Measurements from ENCODE around the gene ZNF385B. TPM values are rescaled to one million over a fixed set of nuclear protein-coding genes. Genes with fewer than 3 reads are reported as not detected.

ZNF385B gene
- total and polyA plus RNA-seq, 4 donors, result 3.0 to 7.2 (median 3.9) TPM

DNA sequence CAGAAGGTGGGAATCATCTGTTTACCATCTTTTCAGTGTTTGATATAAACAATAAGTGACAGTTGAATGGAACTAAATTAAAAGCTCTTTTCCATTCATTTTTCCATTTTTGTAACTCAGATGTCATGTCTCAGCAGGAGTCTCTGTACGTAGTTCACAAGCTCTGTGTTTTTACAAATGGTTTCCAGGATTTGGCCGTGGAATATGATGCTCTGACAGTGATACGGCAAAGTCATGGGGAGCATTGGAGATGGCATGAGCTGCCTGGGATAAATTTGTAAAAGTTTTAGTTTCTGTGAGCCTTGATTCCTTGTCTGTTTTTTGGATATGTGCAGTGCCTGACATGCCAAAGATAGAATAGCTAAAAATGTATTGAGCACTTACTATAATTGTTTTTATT is 428.7 kb downstream of the ZNF385B start:
- Histone ChIP-seq H3K9me3 (ENCODE audit: control insufficient read depth in 4 of 4, low read length in 3 of 4) (no peaks in the 10 kb centered on the region), H3K9ac (ENCODE audit: low read depth in 1 of 2, low read length in 2 of 2) (no peak overlapping the region), H3K36me3 (ENCODE audit: control insufficient read depth in 4 of 4, insufficient read depth in 3 of 4, low read depth in 1 of 4, low read length in 3 of 4) (no peaks in the 10 kb centered on the region), H3K4me3 (ENCODE audit: low read depth in 1 of 3, low read length in 3 of 3) (no peak overlapping the region), H3K4me1 (ENCODE audit: control insufficient read depth in 4 of 4, insufficient read depth in 4 of 4, low read length in 3 of 4) (peaks cover 0 to 5% (median 0%) of the 10 kb centered on the region in 4 donors), H3K27ac (ENCODE audit: low read depth in 1 of 2, low read length in 2 of 2) (no peak overlapping the region), H3K27me3 (ENCODE audit: control insufficient read depth in 4 of 4, insufficient read depth in 4 of 4, low read length in 3 of 4) (no peaks in the 10 kb centered on the region)
- TF ChIP-seq FOXA2 (IDR thresholded peaks at IDR 0.05), result no peak
- TF ChIP-seq YY1 (IDR thresholded peaks at IDR 0.05), result no peak
- WGBS, result 92% methylated on average over 3 of the region's 3 CpGs
- no peak for DNase-seq (ENCODE audit: low spot score)

GRCh38 chr2:179429597-179429996 is 431.8 kb downstream of the ZNF385B start:
- WGBS, result 92% methylated on average over 2 of the region's 2 CpGs
- Histone ChIP-seq H3K36me3 (ENCODE audit: control insufficient read depth in 4 of 4, insufficient read depth in 3 of 4, low read depth in 1 of 4, low read length in 3 of 4) (no peaks in the 10 kb centered on the region), H3K9me3 (ENCODE audit: control insufficient read depth in 4 of 4, low read length in 3 of 4) (no peaks in the 10 kb centered on the region), H3K27ac (ENCODE audit: low read depth in 1 of 2, low read length in 2 of 2) (no peak overlapping the region), H3K9ac (ENCODE audit: low read depth in 1 of 2, low read length in 2 of 2) (no peak overlapping the region), H3K4me3 (ENCODE audit: low read depth in 1 of 3, low read length in 3 of 3) (no peak overlapping the region), H3K4me1 (ENCODE audit: control insufficient read depth in 4 of 4, insufficient read depth in 4 of 4, low read length in 3 of 4) (peaks cover 0 to 5% (median 0%) of the 10 kb centered on the region in 4 donors), H3K27me3 (ENCODE audit: control insufficient read depth in 4 of 4, insufficient read depth in 4 of 4, low read length in 3 of 4) (no peaks in the 10 kb centered on the region)
- DNase-seq (ENCODE audit: low spot score), result no peak
- TF ChIP-seq HNF4G (IDR thresholded peaks at IDR 0.05) (no peak), FOXA1 (IDR thresholded peaks at IDR 0.05) (no peak), SP1 (IDR thresholded peaks at IDR 0.05) (no peak), HNF4A (conservative IDR thresholded peaks at IDR 0.05) (no peak), GABPA (IDR thresholded peaks at IDR 0.05 in 1 of 2, conservative IDR thresholded peaks at IDR 0.05 in 1 of 2) (no peak), FOXA2 (IDR thresholded peaks at IDR 0.05) (no peak)

- WGBS, result 43% methylated on average over 11 of the region's 11 CpGs
- H3K27ac ChIP-seq (ENCODE audit: low read depth in 1 of 2, low read length in 2 of 2), result no peak overlapping the region
- H3K36me3 ChIP-seq (ENCODE audit: control insufficient read depth in 4 of 4, insufficient read depth in 3 of 4, low read depth in 1 of 4, low read length in 3 of 4), result no peaks in the 10 kb centered on the region
- TF ChIP-seq HNF4G (IDR thresholded peaks at IDR 0.05) (no peak), MAX (IDR thresholded peaks at IDR 0.05) (no peak), YY1 (IDR thresholded peaks at IDR 0.05) (no peak), GABPA (IDR thresholded peaks at IDR 0.05 in 1 of 2, conservative IDR thresholded peaks at IDR 0.05 in 1 of 2) (no peak), HNF4A (conservative IDR thresholded peaks at IDR 0.05) (no peak), FOXA2 (IDR thresholded peaks at IDR 0.05) (no peak), SP1 (IDR thresholded peaks at IDR 0.05) (no peak), EGR1 (IDR thresholded peaks at IDR 0.05; ENCODE audit: low read depth in 2 of 2) (no peak), JUND (IDR thresholded peaks at IDR 0.05) (no peak), FOXA1 (IDR thresholded peaks at IDR 0.05) (no peak), ATF3 (IDR thresholded peaks at IDR 0.05) (no peak), NR2F2 (IDR thresholded peaks at IDR 0.05) (no peak), TAF1 (conservative IDR thresholded peaks at IDR 0.05) (no peak), RAD21 (IDR thresholded peaks at IDR 0.05) (no peak), RXRA (IDR thresholded peaks at IDR 0.05) (no peak)
- TF ChIP-seq, protein P1, sequence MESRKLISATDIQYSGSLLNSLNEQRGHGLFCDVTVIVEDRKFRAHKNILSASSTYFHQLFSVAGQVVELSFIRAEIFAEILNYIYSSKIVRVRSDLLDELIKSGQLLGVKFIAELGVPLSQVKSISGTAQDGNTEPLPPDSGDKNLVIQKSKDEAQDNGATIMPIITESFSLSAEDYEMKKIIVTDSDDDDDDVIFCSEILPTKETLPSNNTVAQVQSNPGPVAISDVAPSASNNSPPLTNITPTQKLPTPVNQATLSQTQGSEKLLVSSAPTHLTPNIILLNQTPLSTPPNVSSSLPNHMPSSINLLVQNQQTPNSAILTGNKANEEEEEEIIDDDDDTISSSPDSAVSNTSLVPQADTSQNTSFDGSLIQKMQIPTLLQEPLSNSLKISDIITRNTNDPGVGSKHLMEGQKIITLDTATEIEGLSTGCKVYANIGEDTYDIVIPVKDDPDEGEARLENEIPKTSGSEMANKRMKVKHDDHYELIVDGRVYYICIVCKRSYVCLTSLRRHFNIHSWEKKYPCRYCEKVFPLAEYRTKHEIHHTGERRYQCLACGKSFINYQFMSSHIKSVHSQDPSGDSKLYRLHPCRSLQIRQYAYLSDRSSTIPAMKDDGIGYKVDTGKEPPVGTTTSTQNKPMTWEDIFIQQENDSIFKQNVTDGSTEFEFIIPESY (IDR thresholded peaks at IDR 0.05), result no peak
- TF ChIP-seq, protein P2, sequence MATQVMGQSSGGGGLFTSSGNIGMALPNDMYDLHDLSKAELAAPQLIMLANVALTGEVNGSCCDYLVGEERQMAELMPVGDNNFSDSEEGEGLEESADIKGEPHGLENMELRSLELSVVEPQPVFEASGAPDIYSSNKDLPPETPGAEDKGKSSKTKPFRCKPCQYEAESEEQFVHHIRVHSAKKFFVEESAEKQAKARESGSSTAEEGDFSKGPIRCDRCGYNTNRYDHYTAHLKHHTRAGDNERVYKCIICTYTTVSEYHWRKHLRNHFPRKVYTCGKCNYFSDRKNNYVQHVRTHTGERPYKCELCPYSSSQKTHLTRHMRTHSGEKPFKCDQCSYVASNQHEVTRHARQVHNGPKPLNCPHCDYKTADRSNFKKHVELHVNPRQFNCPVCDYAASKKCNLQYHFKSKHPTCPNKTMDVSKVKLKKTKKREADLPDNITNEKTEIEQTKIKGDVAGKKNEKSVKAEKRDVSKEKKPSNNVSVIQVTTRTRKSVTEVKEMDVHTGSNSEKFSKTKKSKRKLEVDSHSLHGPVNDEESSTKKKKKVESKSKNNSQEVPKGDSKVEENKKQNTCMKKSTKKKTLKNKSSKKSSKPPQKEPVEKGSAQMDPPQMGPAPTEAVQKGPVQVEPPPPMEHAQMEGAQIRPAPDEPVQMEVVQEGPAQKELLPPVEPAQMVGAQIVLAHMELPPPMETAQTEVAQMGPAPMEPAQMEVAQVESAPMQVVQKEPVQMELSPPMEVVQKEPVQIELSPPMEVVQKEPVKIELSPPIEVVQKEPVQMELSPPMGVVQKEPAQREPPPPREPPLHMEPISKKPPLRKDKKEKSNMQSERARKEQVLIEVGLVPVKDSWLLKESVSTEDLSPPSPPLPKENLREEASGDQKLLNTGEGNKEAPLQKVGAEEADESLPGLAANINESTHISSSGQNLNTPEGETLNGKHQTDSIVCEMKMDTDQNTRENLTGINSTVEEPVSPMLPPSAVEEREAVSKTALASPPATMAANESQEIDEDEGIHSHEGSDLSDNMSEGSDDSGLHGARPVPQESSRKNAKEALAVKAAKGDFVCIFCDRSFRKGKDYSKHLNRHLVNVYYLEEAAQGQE (IDR thresholded peaks at IDR 0.05), result no peak
- TF ChIP-seq, protein P3, sequence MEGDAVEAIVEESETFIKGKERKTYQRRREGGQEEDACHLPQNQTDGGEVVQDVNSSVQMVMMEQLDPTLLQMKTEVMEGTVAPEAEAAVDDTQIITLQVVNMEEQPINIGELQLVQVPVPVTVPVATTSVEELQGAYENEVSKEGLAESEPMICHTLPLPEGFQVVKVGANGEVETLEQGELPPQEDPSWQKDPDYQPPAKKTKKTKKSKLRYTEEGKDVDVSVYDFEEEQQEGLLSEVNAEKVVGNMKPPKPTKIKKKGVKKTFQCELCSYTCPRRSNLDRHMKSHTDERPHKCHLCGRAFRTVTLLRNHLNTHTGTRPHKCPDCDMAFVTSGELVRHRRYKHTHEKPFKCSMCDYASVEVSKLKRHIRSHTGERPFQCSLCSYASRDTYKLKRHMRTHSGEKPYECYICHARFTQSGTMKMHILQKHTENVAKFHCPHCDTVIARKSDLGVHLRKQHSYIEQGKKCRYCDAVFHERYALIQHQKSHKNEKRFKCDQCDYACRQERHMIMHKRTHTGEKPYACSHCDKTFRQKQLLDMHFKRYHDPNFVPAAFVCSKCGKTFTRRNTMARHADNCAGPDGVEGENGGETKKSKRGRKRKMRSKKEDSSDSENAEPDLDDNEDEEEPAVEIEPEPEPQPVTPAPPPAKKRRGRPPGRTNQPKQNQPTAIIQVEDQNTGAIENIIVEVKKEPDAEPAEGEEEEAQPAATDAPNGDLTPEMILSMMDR (IDR thresholded peaks at IDR 0.05; ENCODE audit: low read depth, low read length, missing input control), result no peak
- H3K9me3 ChIP-seq (ENCODE audit: control insufficient read depth in 4 of 4, low read length in 3 of 4), result no peaks in the 10 kb centered on the region
- no peaks in the 10 kb centered on the region for H3K27me3 ChIP-seq (ENCODE audit: control insufficient read depth in 4 of 4, insufficient read depth in 4 of 4, low read length in 3 of 4)
- H3K4me3 ChIP-seq (ENCODE audit: low read depth in 1 of 3, low read length in 3 of 3), result no peak overlapping the region
- H3K9ac ChIP-seq (ENCODE audit: low read depth in 1 of 2, low read length in 2 of 2), result no peak overlapping the region
- peaks cover 0 to 5% (median 0%) of the 10 kb centered on the region in 4 donors for H3K4me1 ChIP-seq (ENCODE audit: control insufficient read depth in 4 of 4, insufficient read depth in 4 of 4, low read length in 3 of 4)
- DNase-seq (ENCODE audit: low spot score), result no peak
Observed at GRCh38 chr2:179429060-179429471, 432.3 kb downstream of the ZNF385B start.
